Sigmoid colon (tissue), 7 donors: ENCODE results near the gene ITPR1. TPM values are rescaled to one million over a fixed set of nuclear protein-coding genes. Genes with fewer than 3 reads are reported as not detected.

Source experiments
- DNase-seq: peaks from one replicate; pipeline ENCODE4 v3.0.0-alpha.2; 2019
- H3K27ac ChIP-seq, 4 donors: fragments of 200-600 bp; sonication (generic); one replicate each; pipeline ENCODE4 v1.5.1; 2016 to 2019; ENCODE audit warnings: mild to moderate bottlenecking in 1 of 4
- H3K27me3 ChIP-seq, 3 donors: fragments of 200-600 bp; sonication (generic); one replicate each; pipeline ENCODE4 v1.5.1; 2019; ENCODE audit warnings: mild to moderate bottlenecking in 1 of 3
- H3K36me3 ChIP-seq, 4 donors: fragments of 200-600 bp; sonication (generic); one replicate each; pipeline ENCODE4 v1.5.1; 2016 to 2019
- H3K4me1 ChIP-seq, 4 donors: fragments of 200-600 bp; sonication (generic); one replicate each; pipeline ENCODE4 v1.5.1; 2017 to 2019
- H3K4me3 ChIP-seq, 4 donors: fragments of 200-600 bp; sonication (generic); one replicate each; pipeline ENCODE4 v1.5.1; 2017 to 2019; ENCODE audit warnings: mild to moderate bottlenecking in 2 of 4, moderate library complexity in 1 of 4
- H3K9me3 ChIP-seq, 4 donors: fragments of 200-600 bp in 3 of 4; sonication (generic) in 3 of 4; one replicate each; pipeline versions ENCODE4 v1.5.1 to v1.6.1; 2013 to 2019
- EP300 ChIP-seq, 4 donors: sonication (generic); formaldehyde crosslinking; IDR thresholded peaks; one replicate each; pipeline ENCODE4 v1.6.1; 2017; ENCODE audit warnings: antibody characterized with exemption in 4 of 4
- POLR2A ChIP-seq, 2 donors: fragments of 450-650 bp; IDR thresholded peaks; one replicate each; pipeline ENCODE4 v1.6.1; 2016; ENCODE audit warnings: antibody characterized with exemption in 2 of 2, mild to moderate bottlenecking in 2 of 2, moderate library complexity in 2 of 2
- POLR2AphosphoS5 ChIP-seq, 4 donors: sonication (generic); formaldehyde crosslinking; IDR thresholded peaks; one replicate each; pipeline ENCODE4 v1.6.1; 2017; ENCODE audit warnings: antibody characterized with exemption in 4 of 4
- WGBS, 2 donors: extraction: QIAGEN DNeasy Blood & Tissue Kit; methylation state at CpG; one replicate each; pipeline ENCODE4 v1.1.7; 2013; 5-methylcytosine and 5-hydroxymethylcytosine counted together
- intact Hi-C: fragments of 100-400 bp; cut with DNase I; formaldehyde crosslinking; loops from one replicate; pipeline ENCODE4 v1.15.1; 2023
- polyA plus RNA-seq, 3 donors: library from polyadenylated mRNA; stranded (reverse); fragments of 200-250 nt; gene quantifications; one replicate each; pipeline ENCODE4 v1.2.3, GENCODE V29; 2013
- total RNA-seq, 4 donors: library from RNA; depleted of rRNA; stranded (reverse); fragments of >200 nt; gene quantifications; one replicate each; pipeline ENCODE4 v1.1.0, GENCODE V29; 2016
- TF ChIP-seq, protein P1 (sequence below), 4 experiments: fragments of 450-650 bp in 3 of 4; fragments of 200-600 bp in 1 of 4; IDR thresholded peaks; one replicate each; pipeline ENCODE4 v1.5.1; 2016 to 2019; ENCODE audit warnings: antibody characterized with exemption in 4 of 4, mild to moderate bottlenecking in 3 of 4, moderate library complexity in 2 of 4
- donor health status: healthy with polysubstance abuse.
- donor health status: Bipolar disorder and iron deficiency.
- donor health status: healthy.

The ITPR1 gene
- total and polyA plus RNA-seq, 7 donors: 1.4 to 206 (median 111) TPM

DNA sequence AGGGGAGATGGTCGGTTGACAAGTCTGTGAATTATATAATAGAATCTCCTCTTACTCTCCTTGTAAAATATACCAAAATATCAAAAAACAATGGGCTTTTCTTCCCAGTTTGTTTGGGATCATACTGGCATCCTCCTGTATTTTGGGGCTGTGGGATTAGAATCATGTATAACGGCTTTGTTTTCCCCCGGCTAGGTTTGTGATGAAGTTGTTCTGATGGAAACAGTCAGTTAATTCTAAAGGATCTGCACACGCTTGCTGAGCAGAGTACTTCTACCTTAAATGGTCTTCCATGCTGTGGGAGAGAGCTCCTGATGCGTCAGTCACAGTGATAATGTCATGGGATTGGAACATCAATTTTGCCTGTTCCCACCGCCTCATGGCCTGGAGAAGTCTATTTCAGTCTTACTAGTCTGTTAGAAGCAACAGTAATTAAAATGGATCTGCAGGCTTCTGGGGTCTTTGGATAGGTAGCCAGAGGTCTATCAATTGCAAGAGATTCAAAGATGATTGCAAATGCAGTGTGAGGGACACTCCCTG, 81.3 kb downstream of the ITPR1 start:
- TF ChIP-seq EP300 (IDR thresholded peaks at IDR 0.05) (no peak), POLR2A (IDR thresholded peaks at IDR 0.05) (no peak), POLR2AphosphoS5 (IDR thresholded peaks at IDR 0.05) (no peak)
- TF ChIP-seq, protein P1, sequence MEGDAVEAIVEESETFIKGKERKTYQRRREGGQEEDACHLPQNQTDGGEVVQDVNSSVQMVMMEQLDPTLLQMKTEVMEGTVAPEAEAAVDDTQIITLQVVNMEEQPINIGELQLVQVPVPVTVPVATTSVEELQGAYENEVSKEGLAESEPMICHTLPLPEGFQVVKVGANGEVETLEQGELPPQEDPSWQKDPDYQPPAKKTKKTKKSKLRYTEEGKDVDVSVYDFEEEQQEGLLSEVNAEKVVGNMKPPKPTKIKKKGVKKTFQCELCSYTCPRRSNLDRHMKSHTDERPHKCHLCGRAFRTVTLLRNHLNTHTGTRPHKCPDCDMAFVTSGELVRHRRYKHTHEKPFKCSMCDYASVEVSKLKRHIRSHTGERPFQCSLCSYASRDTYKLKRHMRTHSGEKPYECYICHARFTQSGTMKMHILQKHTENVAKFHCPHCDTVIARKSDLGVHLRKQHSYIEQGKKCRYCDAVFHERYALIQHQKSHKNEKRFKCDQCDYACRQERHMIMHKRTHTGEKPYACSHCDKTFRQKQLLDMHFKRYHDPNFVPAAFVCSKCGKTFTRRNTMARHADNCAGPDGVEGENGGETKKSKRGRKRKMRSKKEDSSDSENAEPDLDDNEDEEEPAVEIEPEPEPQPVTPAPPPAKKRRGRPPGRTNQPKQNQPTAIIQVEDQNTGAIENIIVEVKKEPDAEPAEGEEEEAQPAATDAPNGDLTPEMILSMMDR (IDR thresholded peaks at IDR 0.05): no peak
- no peaks in the 10 kb centered on the region for H3K4me1 ChIP-seq
- H3K27me3 ChIP-seq: no peaks in the 10 kb centered on the region
- intact Hi-C loops: no loop called here
- H3K9me3 ChIP-seq: no peaks in the 10 kb centered on the region
- whole genome bisulfite sequencing, 2 donors: 87 to 90% methylated on average over 6 of the region's 6 CpGs
- no peak overlapping the region for H3K4me3 ChIP-seq
- no peaks in the 10 kb centered on the region for H3K36me3 ChIP-seq
- DNase-seq: no peak
- no peak overlapping the region for H3K27ac ChIP-seq

DNA sequence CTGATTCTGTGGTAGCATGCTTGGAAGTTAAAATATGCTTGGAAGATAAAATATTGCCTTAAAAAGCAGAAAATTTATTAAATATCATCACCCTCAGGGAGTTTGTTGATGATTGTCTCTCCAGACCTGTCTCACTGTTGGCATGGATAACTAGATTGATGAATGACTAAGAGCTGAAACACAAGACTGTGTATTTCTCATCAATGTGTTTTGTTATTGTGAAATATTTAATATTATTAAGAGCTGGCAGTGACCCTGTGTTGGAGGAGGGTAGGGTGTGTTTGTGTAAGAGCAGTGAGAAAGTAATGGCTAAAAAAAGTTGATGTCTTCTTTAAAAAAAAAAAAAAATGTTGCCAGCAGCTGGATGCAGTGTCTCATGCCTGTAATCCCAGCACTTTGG, 82.2 kb downstream of the ITPR1 start:
- no peak overlapping the region for H3K4me3 ChIP-seq
- no peaks in the 10 kb centered on the region for H3K27me3 ChIP-seq
- DNase-seq: no peak
- H3K9me3 ChIP-seq: no peaks in the 10 kb centered on the region
- H3K4me1 ChIP-seq: peaks cover 0 to 3% (median under 1%) of the 10 kb centered on the region in 4 donors
- no peaks in the 10 kb centered on the region for H3K36me3 ChIP-seq
- no peak for TF ChIP-seq EP300 (IDR thresholded peaks at IDR 0.05)
- TF ChIP-seq POLR2A (IDR thresholded peaks at IDR 0.05): no peak
- no peak for TF ChIP-seq POLR2AphosphoS5 (IDR thresholded peaks at IDR 0.05)
- TF ChIP-seq, protein P1 (IDR thresholded peaks at IDR 0.05): no peak
- peak overlapping the region in 1 of 4 donors; percentile 5 for H3K27ac ChIP-seq
- intact Hi-C loops: no loop called here

DNA sequence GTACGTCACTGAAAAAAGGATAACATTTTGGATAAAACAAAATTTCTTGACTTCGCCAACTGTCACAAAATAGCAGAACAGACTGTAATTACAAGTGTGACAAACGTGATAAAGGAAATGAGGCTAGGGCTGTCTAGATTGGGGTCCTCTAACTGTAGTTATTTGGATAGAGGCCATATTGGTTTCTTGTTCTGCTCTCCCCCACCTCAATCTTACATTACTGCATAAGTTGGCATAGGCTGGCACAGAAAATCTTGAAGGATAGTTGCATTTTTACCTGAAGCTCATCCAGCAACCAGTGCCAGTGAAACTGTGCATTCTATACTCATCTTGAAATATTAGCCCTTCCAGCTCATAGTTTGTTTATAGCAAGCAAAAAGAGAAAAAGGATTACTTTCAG, 84.6 kb downstream of the ITPR1 start:
- WGBS, 2 donors: 87 to 90% methylated on average over 3 of the region's 3 CpGs
- intact Hi-C loops: no loop called here
- H3K9me3 ChIP-seq: no peaks in the 10 kb centered on the region
- H3K36me3 ChIP-seq: no peaks in the 10 kb centered on the region
- H3K27me3 ChIP-seq: no peaks in the 10 kb centered on the region
- no peak overlapping the region for H3K4me3 ChIP-seq
- peaks cover 0 to 27% (median 24%) of the 10 kb centered on the region in 4 donors for H3K4me1 ChIP-seq
- no peak for DNase-seq
- TF ChIP-seq POLR2AphosphoS5 (IDR thresholded peaks at IDR 0.05) (no peak), EP300 (IDR thresholded peaks at IDR 0.05) (no peak), POLR2A (IDR thresholded peaks at IDR 0.05) (no peak)
- TF ChIP-seq, protein P1 (IDR thresholded peaks at IDR 0.05): no peak
- no peak overlapping the region for H3K27ac ChIP-seq

DNA sequence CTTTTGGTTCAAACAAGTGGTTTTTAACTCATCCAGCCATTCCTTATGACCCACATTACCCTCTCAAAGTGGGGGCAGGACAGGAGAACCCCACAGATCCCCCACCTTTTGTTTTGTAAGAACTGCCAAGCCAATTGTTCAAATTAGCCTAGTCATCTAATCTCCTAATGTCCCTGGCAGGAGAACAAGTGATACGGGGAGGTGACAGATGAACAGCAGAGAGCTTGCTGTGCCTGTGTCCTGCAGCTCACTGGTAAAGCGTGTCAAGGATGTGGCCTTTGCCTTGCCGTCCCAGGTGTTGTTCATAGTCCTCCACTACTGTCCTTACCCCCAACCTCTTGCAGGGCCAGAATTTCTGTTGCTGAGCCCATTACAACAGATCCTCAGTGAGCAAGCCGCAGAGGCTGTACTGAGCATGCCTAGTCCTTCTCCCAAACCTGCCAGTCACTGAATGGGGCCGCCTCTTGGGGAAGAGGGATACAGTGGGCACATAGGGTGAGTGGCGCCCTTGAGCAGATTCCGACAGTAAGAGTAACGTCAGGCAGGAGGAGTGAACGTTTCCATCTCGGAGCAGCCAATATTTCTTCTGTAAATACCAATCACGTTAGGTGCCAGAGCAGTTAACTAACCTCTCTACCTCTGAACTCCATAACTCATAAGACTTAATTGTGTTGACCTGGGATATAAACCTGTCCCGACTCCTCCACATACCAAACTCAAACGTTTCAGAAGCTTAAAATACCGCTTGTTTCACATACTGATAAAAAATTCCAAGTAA, 87.4 kb downstream of the ITPR1 start:
- no peaks in the 10 kb centered on the region for H3K27me3 ChIP-seq
- no peak for DNase-seq
- intact Hi-C loops: loop anchor here (10.0 kb wide), 1 partner anchor 116 kb away; the partner anchor contains the start of gene SUMF1
- no peak for TF ChIP-seq POLR2AphosphoS5 (IDR thresholded peaks at IDR 0.05)
- no peak for TF ChIP-seq POLR2A (IDR thresholded peaks at IDR 0.05)
- TF ChIP-seq EP300 (IDR thresholded peaks at IDR 0.05): no peak
- TF ChIP-seq, protein P1 (IDR thresholded peaks at IDR 0.05): no peak
- no peak overlapping the region for H3K4me3 ChIP-seq
- H3K9me3 ChIP-seq: no peaks in the 10 kb centered on the region
- H3K36me3 ChIP-seq: no peaks in the 10 kb centered on the region
- peak overlapping the region; percentile 69 to 82 (median 78) for H3K27ac ChIP-seq
- H3K4me1 ChIP-seq: peaks cover 0 to 48% (median 44%) of the 10 kb centered on the region in 4 donors
- 63 to 75% methylated on average over 14 of the region's 14 CpGs for WGBS, 2 donors
